Measurements from ENCODE around the gene PPIG.
"Not testable (repeated sequence)": the region's sequence is repeated elsewhere in the genome, so short reads cannot be mapped to it uniquely, and the experiment has no call there.

The PPIG gene

GRCh38 chr2:169667583-169667982, 83.4 kb downstream of the PPIG start:
- no peak for DNase-seq

- no peak for DNase-seq
These were observed 86.1 kb downstream of the PPIG start for GRCh38 chr2:169670215-169670651.

- DNase-seq: no peak
These were observed 86.8 kb downstream of the PPIG start for GRCh38 chr2:169670937-169671336.

- no peak for DNase-seq
These were observed 88.3 kb downstream of the PPIG start for GRCh38 chr2:169672406-169672805.

- no peak for DNase-seq
These were observed 89.0 kb downstream of the PPIG start for GRCh38 chr2:169673106-169673505.

- no peak for DNase-seq
These were observed 89.8 kb downstream of the PPIG start for GRCh38 chr2:169673921-169674320.

- DNase-seq: no peak
These were observed 92.2 kb downstream of the PPIG start for GRCh38 chr2:169676357-169676756.

GRCh38 chr2:169676850-169677249, 92.7 kb downstream of the PPIG start:
- DNase-seq: no peak

- no peak for DNase-seq
These were observed 98.9 kb downstream of the PPIG start for GRCh38 chr2:169683054-169683424.

GRCh38 chr2:169683425-169684134, 99.4 kb downstream of the PPIG start:
- peak; percentile 30 for DNase-seq

GRCh38 chr2:169684135-169684565, 100.0 kb downstream of the PPIG start:
- DNase-seq: no peak

- DNase-seq: not testable (repeated sequence)
These were observed 100.6 kb downstream of the PPIG start for GRCh38 chr2:169684712-169685111.

GRCh38 chr2:169686825-169687224, 102.7 kb downstream of the PPIG start:
- not testable (repeated sequence) for DNase-seq

- DNase-seq: not testable (repeated sequence)
These were observed 103.8 kb downstream of the PPIG start for GRCh38 chr2:169687943-169688342.

GRCh38 chr2:169690958-169691357, 106.8 kb downstream of the PPIG start:
- DNase-seq: no peak
